HEK293 (cell line): ENCODE measurements around the gene GOLGA6L2.

ENCODE experiments used
- CTCF ChIA-PET: fragments of 350-600 bp; formaldehyde crosslinking; extraction: SDS; loops from one replicate; lab custom pipeline; 2021; ENCODE audit warnings: antibody characterized with exemption; lab: Yijun Ruan, JAX
- POLR2A ChIA-PET: fragments of 300-600 bp; formaldehyde crosslinking; extraction: SDS; loops from one replicate; lab custom pipeline; 2020; ENCODE audit warnings: antibody characterized with exemption, inconsistent platforms; lab: Yijun Ruan, JAX
- H3K27ac ChIP-seq: fragments of 200-500 bp; sonication (Bioruptor generic); 2 replicates; pipeline ENCODE4 v1.5.1; 2014; ENCODE audit warnings: low read depth, low read length, control low read depth, inconsistent platforms; ENCODE audit errors: extremely low read depth
- H3K36me3 ChIP-seq, 2 experiments: fragments of 200-500 bp in 1 of 2; sonication (Bioruptor generic) in 1 of 2; 1 replicate in 1 of 2; 2 replicates in 1 of 2; pipeline ENCODE4 v1.5.1; 2014 to 2017; ENCODE audit warnings: inconsistent platforms in 2 of 2, low read length in 2 of 2; ENCODE audit not compliant: control insufficient read depth in 2 of 2, insufficient read depth in 1 of 2
- H3K4me1 ChIP-seq: fragments of 200-500 bp; sonication (Bioruptor generic); 2 replicates; pipeline ENCODE4 v1.5.1; 2014; ENCODE audit warnings: mild to moderate bottlenecking, low read length, inconsistent platforms; ENCODE audit not compliant: control insufficient read depth, insufficient read depth
- H3K4me3 ChIP-seq: 2 replicates; pipeline ENCODE4 v1.5.1; 2011; ENCODE audit warnings: low read depth, mild to moderate bottlenecking, control low read depth, low read length, moderate library complexity
- H3K9me3 ChIP-seq: fragments of 200-500 bp; sonication (Bioruptor generic); 2 replicates; pipeline ENCODE4 v1.5.1; 2014; ENCODE audit warnings: low read depth, low read length, inconsistent platforms; ENCODE audit not compliant: control insufficient read depth, insufficient read depth
- PRDM1 ChIP-seq: fragments of 450-650 bp; formaldehyde crosslinking; IDR thresholded peaks from 2 replicates; pipeline ENCODE4; 2016; ENCODE audit warnings: missing biosample characterization, missing genetic modification characterization
- SALL2 ChIP-seq: fragments of 450-650 bp; formaldehyde crosslinking; IDR thresholded peaks from 2 replicates; pipeline ENCODE4 v1.5.0; 2017; ENCODE audit warnings: missing biosample characterization, mild to moderate bottlenecking, missing genetic modification characterization, borderline replicate concordance
- SCRT1 ChIP-seq: fragments of 450-650 bp; formaldehyde crosslinking; IDR thresholded peaks from 2 replicates; pipeline ENCODE4 v1.5.1; 2016; ENCODE audit warnings: missing biosample characterization, missing genetic modification characterization, borderline replicate concordance
- WT1 ChIP-seq: fragments of 450-650 bp; formaldehyde crosslinking; IDR thresholded peaks from 2 replicates; pipeline ENCODE4 v1.5.1; 2016; ENCODE audit warnings: missing biosample characterization, missing genetic modification characterization
- ZBTB21 ChIP-seq: fragments of 450-650 bp; formaldehyde crosslinking; IDR thresholded peaks from 2 replicates; pipeline ENCODE4 v1.5.1; 2017; ENCODE audit warnings: missing biosample characterization, missing genetic modification characterization
- ZFHX2 ChIP-seq: fragments of 450-650 bp; formaldehyde crosslinking; conservative IDR thresholded peaks from 2 replicates; pipeline ENCODE4 v1.5.1; 2016; ENCODE audit warnings: missing biosample characterization, missing genetic modification characterization
- ZNF2 ChIP-seq: fragments of 450-650 bp; formaldehyde crosslinking; IDR thresholded peaks from 2 replicates; pipeline ENCODE4 v1.5.1; 2016; ENCODE audit warnings: missing biosample characterization, missing genetic modification characterization
- ZNF239 ChIP-seq: fragments of 450-650 bp; formaldehyde crosslinking; IDR thresholded peaks from 2 replicates; pipeline ENCODE4 v1.5.1; 2016; ENCODE audit warnings: missing biosample characterization, missing genetic modification characterization
- ZNF248 ChIP-seq: fragments of 450-650 bp; formaldehyde crosslinking; IDR thresholded peaks from 2 replicates; pipeline ENCODE4 v1.5.1; 2017; ENCODE audit warnings: missing biosample characterization, missing genetic modification characterization
- ZNF311 ChIP-seq: fragments of 450-650 bp; formaldehyde crosslinking; IDR thresholded peaks from 2 replicates; pipeline ENCODE4 v1.5.1; 2017; ENCODE audit warnings: missing biosample characterization, missing genetic modification characterization, borderline replicate concordance
- ZNF350 ChIP-seq: fragments of 450-650 bp; formaldehyde crosslinking; IDR thresholded peaks from 2 replicates; pipeline ENCODE4 v1.5.0; 2017; ENCODE audit warnings: missing biosample characterization, mild to moderate bottlenecking, missing genetic modification characterization
- ZNF354C ChIP-seq: fragments of 450-650 bp; formaldehyde crosslinking; IDR thresholded peaks from 2 replicates; pipeline ENCODE4 v1.5.1; 2016; ENCODE audit warnings: missing biosample characterization, missing genetic modification characterization, low read depth, borderline replicate concordance
- ZNF529 ChIP-seq: fragments of 450-650 bp; formaldehyde crosslinking; IDR thresholded peaks from 2 replicates; pipeline ENCODE4 v1.5.1; 2017; ENCODE audit warnings: missing genetic modification characterization, missing biosample characterization; ENCODE audit not compliant: insufficient replicate concordance
- ZNF571 ChIP-seq: fragments of 450-650 bp; formaldehyde crosslinking; IDR thresholded peaks from 2 replicates; pipeline ENCODE4 v1.5.0; 2017; ENCODE audit warnings: missing biosample characterization, missing genetic modification characterization
- ZNF600 ChIP-seq: fragments of 450-650 bp; formaldehyde crosslinking; IDR thresholded peaks from 2 replicates; pipeline ENCODE4 v1.5.1; 2016; ENCODE audit warnings: missing biosample characterization, missing genetic modification characterization
- ZSCAN30 ChIP-seq: fragments of 450-650 bp; IDR thresholded peaks from 2 replicates; pipeline ENCODE4 v1.5.1; 2018; ENCODE audit warnings: missing biosample characterization, mild to moderate bottlenecking, missing genetic modification characterization, moderate library complexity
- TF ChIP-seq, protein P1 (sequence below): fragments of 450-650 bp; formaldehyde crosslinking; IDR thresholded peaks from 2 replicates; pipeline ENCODE4 v1.5.1; 2016; ENCODE audit warnings: missing biosample characterization, missing genetic modification characterization
- TF ChIP-seq, protein P2 (sequence below): fragments of 450-650 bp; formaldehyde crosslinking; conservative IDR thresholded peaks from 2 replicates; pipeline ENCODE4 v1.5.1; 2016; ENCODE audit warnings: low read depth, missing biosample characterization, missing genetic modification characterization

GOLGA6L2 gene

DNA sequence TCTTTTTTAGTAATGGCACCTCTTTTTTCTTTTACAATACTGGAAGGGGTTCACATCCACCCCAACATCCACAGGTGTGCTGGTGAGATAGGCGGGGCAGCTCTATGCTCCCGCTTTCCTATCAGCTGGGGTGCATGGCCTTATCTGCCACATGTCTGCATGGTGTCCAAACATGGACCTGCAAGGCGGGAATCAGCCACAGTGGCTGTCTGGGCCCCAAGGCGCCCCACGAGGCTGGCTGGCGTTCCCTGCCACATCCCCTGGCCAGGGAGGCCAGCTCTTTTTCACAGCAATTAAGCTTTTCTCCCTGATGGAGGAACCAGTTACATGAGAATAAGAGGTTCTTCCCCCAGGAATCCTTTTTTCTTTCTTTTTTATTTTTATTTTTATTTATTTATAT, 30.9 kb upstream of the GOLGA6L2 start:
- ChIA-PET POLR2A (no interaction called here), CTCF (no interaction called here)
- no peak for TF ChIP-seq WT1 (tag by site-specific recombination)
- no peak for TF ChIP-seq ZNF529
- no peak for TF ChIP-seq ZNF2
- no peak for TF ChIP-seq ZNF571
- TF ChIP-seq ZNF350 (tag by site-specific recombination), result no peak
- no peak for TF ChIP-seq ZNF311 (tag by site-specific recombination)
- TF ChIP-seq SCRT1 (tag by site-specific recombination), result no peak
- TF ChIP-seq ZBTB21, result no peak
- TF ChIP-seq ZNF248, result no peak
- TF ChIP-seq ZNF600 (tag by site-specific recombination), result no peak
- no peak for TF ChIP-seq ZNF354C (tag by site-specific recombination)
- no peak for TF ChIP-seq ZNF239 (tag by site-specific recombination)
- TF ChIP-seq, protein P1, sequence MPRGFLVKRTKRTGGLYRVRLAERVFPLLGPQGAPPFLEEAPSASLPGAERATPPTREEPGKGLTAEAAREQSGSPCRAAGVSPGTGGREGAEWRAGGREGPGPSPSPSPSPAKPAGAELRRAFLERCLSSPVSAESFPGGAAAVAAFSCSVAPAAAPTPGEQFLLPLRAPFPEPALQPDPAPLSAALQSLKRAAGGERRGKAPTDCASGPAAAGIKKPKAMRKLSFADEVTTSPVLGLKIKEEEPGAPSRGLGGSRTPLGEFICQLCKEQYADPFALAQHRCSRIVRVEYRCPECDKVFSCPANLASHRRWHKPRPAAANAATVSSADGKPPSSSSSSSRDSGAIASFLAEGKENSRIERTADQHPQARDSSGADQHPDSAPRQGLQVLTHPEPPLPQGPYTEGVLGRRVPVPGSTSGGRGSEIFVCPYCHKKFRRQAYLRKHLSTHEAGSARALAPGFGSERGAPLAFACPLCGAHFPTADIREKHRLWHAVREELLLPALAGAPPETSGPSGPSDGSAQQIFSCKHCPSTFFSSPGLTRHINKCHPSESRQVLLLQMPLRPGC (tag by site-specific recombination), result no peak
- TF ChIP-seq ZSCAN30 (tag by site-specific recombination), result no peak
- TF ChIP-seq PRDM1 (tag by site-specific recombination), result no peak
- Histone ChIP-seq H3K4me1 (no peaks in the 10 kb centered on the region), H3K27ac (no peak overlapping the region), H3K36me3 (no peaks in the 10 kb centered on the region), H3K4me3 (no peak overlapping the region), H3K9me3 (no peaks in the 10 kb centered on the region)

DNA sequence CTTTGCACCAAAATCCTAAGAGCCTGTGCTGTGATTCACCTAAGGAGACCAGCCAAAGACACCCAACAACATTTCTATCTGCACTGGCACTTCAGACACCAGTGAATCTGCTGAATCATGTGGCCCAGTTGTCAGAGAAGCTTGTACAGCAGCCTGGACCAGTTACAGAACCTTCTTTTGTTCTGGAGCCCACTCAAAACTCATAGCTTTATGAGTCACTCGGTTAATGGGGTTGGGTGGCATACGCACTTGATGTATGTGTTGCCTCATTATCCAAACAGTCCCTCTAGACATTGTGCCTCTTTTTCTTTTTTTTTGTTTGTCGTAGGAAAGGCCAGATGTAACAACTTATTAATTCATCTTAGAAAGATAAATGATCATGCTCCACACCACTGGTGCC, 25.6 kb upstream of the GOLGA6L2 start:
- TF ChIP-seq SALL2, result no peak
- TF ChIP-seq, protein P2, sequence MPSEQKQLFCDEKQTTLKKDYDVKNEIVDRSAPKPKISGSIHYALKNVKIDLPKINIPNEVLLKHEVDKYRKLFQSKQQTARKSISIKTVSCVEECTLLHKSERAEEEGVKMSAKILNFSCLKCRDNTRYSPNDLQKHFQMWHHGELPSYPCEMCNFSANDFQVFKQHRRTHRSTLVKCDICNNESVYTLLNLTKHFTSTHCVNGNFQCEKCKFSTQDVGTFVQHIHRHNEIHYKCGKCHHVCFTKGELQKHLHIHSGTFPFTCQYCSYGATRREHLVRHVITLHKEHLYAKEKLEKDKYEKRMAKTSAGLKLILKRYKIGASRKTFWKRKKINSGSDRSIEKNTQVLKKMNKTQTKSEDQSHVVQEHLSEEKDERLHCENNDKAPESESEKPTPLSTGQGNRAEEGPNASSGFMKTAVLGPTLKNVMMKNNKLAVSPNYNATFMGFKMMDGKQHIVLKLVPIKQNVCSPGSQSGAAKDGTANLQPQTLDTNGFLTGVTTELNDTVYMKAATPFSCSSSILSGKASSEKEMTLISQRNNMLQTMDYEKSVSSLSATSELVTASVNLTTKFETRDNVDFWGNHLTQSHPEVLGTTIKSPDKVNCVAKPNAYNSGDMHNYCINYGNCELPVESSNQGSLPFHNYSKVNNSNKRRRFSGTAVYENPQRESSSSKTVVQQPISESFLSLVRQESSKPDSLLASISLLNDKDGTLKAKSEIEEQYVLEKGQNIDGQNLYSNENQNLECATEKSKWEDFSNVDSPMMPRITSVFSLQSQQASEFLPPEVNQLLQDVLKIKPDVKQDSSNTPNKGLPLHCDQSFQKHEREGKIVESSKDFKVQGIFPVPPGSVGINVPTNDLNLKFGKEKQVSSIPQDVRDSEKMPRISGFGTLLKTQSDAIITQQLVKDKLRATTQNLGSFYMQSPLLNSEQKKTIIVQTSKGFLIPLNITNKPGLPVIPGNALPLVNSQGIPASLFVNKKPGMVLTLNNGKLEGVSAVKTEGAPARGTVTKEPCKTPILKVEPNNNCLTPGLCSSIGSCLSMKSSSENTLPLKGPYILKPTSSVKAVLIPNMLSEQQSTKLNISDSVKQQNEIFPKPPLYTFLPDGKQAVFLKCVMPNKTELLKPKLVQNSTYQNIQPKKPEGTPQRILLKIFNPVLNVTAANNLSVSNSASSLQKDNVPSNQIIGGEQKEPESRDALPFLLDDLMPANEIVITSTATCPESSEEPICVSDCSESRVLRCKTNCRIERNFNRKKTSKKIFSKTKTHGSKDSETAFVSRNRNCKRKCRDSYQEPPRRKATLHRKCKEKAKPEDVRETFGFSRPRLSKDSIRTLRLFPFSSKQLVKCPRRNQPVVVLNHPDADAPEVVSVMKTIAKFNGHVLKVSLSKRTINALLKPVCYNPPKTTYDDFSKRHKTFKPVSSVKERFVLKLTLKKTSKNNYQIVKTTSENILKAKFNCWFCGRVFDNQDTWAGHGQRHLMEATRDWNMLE (tag by site-specific recombination), result peak; percentile 50; the same call in 1 of the 2 replicates
- peak; percentile 21; the same call in 1 of the 2 replicates for TF ChIP-seq ZFHX2 (tag by site-specific recombination)
- CTCF ChIA-PET, result interaction anchor here (0.6 kb wide), 1 partner anchor 459 kb away, joined by 3 read pairs; no protein-coding TSS in a partner anchor
- Histone ChIP-seq H3K36me3 (no peaks in the 10 kb centered on the region), H3K27ac (no peak overlapping the region), H3K9me3 (no peaks in the 10 kb centered on the region), H3K4me3 (no peak overlapping the region), H3K4me1 (no peaks in the 10 kb centered on the region)
- POLR2A ChIA-PET, result no interaction called here
